MM.1S (cell line): Measurements from ENCODE around the gene DMBX1.

ENCODE experiments used
- EZH2 ChIP-seq: fragments of 300-600 bp; sonication (generic); optimal IDR thresholded peaks from 2 replicates; pipeline ENCODE3; 2017; ENCODE audit warnings: low read depth, mild to moderate bottlenecking, antibody characterized with exemption, low read length, mixed read lengths
- EZH2phosphoT487 ChIP-seq: fragments of 300-600 bp; sonication (generic); IDR thresholded peaks from 2 replicates; pipeline ENCODE4 v1.6.1; 2018; ENCODE audit warnings: antibody characterized with exemption, low read length
- TF ChIP-seq, protein P1 (sequence below): fragments of 300-600 bp; sonication (generic); IDR thresholded peaks from 2 replicates; pipeline ENCODE4 v1.5.1; 2016; ENCODE audit warnings: antibody characterized with exemption, low read length, mixed read lengths

- TF ChIP-seq EZH2phosphoT487 (no peak), EZH2 (no peak)
- TF ChIP-seq, protein P1, sequence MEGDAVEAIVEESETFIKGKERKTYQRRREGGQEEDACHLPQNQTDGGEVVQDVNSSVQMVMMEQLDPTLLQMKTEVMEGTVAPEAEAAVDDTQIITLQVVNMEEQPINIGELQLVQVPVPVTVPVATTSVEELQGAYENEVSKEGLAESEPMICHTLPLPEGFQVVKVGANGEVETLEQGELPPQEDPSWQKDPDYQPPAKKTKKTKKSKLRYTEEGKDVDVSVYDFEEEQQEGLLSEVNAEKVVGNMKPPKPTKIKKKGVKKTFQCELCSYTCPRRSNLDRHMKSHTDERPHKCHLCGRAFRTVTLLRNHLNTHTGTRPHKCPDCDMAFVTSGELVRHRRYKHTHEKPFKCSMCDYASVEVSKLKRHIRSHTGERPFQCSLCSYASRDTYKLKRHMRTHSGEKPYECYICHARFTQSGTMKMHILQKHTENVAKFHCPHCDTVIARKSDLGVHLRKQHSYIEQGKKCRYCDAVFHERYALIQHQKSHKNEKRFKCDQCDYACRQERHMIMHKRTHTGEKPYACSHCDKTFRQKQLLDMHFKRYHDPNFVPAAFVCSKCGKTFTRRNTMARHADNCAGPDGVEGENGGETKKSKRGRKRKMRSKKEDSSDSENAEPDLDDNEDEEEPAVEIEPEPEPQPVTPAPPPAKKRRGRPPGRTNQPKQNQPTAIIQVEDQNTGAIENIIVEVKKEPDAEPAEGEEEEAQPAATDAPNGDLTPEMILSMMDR, result no peak
Measured at GRCh38 chr1:46525253-46525983, 35.8 kb downstream of the DMBX1 start.
